Globus pallidus (tissue), 1 donor: ENCODE data around the gene JMJD1C.

Source experiments
- DNase-seq: peaks from one replicate; pipeline ENCODE4 v3.0.0-alpha.2; 2015; ENCODE audit warnings: low spot score

The JMJD1C gene

GRCh38 chr10:63481815-63482421 lies 16.1 kb upstream of the JMJD1C start:
- DNase-seq: no peak

- no peak for DNase-seq
Observed at GRCh38 chr10:63480237-63480636, 14.5 kb upstream of the JMJD1C start.

GRCh38 chr10:63478564-63478963 lies 12.8 kb upstream of the JMJD1C start:
- no peak for DNase-seq

GRCh38 chr10:63477927-63478326 lies 12.2 kb upstream of the JMJD1C start:
- DNase-seq: no peak

- no peak for DNase-seq
Observed at GRCh38 chr10:63474488-63474887, 8.7 kb upstream of the JMJD1C start.

GRCh38 chr10:63470928-63471327 lies 5.2 kb upstream of the JMJD1C start:
- DNase-seq: no peak

GRCh38 chr10:63468947-63469346 lies 3.2 kb upstream of the JMJD1C start:
- DNase-seq: no peak

- no peak for DNase-seq
Observed at GRCh38 chr10:63467841-63468240, 2.1 kb upstream of the JMJD1C start.

GRCh38 chr10:63466144-63466935 lies 563 bp upstream of the JMJD1C start:
- peak; percentile 69 for DNase-seq

- DNase-seq: peak; percentile 27
Observed at GRCh38 chr10:63464402-63465292, 1.1 kb downstream of the JMJD1C start.

- no peak for DNase-seq
Observed at GRCh38 chr10:63462442-63462841, 3.3 kb downstream of the JMJD1C start.

- no peak for DNase-seq
Observed at GRCh38 chr10:63458177-63458576, 7.6 kb downstream of the JMJD1C start.

- no peak for DNase-seq
Observed at GRCh38 chr10:63457594-63457993, 8.2 kb downstream of the JMJD1C start.

GRCh38 chr10:63456437-63457210 lies 9.2 kb downstream of the JMJD1C start:
- DNase-seq: no peak

GRCh38 chr10:63455507-63455906 lies 10.3 kb downstream of the JMJD1C start:
- DNase-seq: no peak

GRCh38 chr10:63454631-63455030 lies 11.1 kb downstream of the JMJD1C start:
- no peak for DNase-seq

GRCh38 chr10:63452524-63452923 lies 13.3 kb downstream of the JMJD1C start:
- DNase-seq: no peak

GRCh38 chr10:63446716-63447440 lies 18.9 kb downstream of the JMJD1C start:
- no peak for DNase-seq

- no peak for DNase-seq
Observed at GRCh38 chr10:63441404-63441803, 24.4 kb downstream of the JMJD1C start.

- no peak for DNase-seq
Observed at GRCh38 chr10:63439607-63440006, 26.2 kb downstream of the JMJD1C start.
